Fibroblast of upper back skin (primary cell): Measurements from ENCODE around the gene MYO1H.
A peak's percentile ranks its signal among the peaks of the same experiment; 100 is the strongest.
"Not testable (repeated sequence)": the region's sequence is repeated elsewhere in the genome, so short reads cannot be mapped to it uniquely, and the experiment has no call there.

Experiments
- DNase-seq: peaks from one replicate; pipeline ENCODE4 v3.0.0-alpha.2; 2013

The MYO1H gene

DNA sequence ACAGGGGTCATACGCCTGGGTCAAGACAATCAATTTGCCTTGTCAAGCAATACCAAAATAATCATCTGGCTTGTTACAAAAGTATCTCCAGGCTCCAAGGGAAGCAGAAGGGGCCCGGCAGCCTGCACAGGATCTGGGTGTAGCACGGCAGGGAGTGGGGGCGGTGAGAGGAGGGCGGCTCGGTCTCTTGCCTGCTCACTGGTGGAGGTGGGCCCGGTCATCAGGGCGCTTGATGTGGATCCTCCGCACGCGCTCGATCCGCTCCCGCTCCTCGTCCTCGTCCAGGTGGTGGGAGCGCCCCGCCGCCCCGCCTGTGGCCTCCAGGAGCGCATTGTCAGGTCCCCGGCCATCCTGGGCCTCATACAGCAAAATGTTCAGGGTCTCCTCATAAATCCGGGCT is 103.7 kb downstream of the MYO1H start:
- DNase-seq: no peak

DNA sequence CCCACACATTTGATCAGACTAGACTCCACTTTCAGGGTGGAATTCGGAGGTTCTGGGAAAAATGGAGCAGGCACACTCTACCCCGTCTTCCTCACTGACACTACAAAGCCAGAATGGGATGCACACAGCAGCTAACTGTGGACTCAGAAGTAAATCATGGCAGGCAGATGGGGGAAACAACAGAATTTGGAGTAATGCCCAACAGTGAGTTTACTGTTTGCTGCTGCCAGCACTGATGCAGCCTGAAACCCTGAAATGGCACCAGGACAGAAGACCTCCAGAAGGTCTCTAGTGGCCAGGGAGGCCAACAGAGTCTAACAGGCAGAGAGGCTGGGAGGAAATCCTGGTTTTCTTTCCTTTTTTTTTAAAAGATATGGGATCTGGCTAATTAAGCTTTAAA is 104.8 kb downstream of the MYO1H start:
- DNase-seq: no peak

DNA sequence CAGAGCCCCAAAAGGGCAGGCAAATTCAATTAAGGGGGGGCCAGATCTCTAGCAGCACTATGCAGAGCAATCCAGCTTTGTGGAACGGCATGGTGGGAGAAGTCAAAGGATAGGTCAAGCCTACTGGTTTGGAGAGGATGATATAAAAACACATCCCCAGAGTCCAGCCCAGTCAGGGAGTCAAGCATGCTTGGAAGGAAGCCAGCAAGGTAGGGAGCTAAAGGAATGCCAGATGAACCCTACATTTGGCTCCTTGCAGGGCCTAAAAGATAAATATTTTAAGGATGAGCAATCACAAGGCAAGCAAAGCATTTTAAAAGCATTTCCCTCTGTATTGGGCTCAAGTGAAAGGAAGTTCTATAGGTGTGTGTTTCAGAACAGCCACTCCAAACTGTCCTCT is 108.0 kb downstream of the MYO1H start:
- peak; percentile 46 for DNase-seq

DNA sequence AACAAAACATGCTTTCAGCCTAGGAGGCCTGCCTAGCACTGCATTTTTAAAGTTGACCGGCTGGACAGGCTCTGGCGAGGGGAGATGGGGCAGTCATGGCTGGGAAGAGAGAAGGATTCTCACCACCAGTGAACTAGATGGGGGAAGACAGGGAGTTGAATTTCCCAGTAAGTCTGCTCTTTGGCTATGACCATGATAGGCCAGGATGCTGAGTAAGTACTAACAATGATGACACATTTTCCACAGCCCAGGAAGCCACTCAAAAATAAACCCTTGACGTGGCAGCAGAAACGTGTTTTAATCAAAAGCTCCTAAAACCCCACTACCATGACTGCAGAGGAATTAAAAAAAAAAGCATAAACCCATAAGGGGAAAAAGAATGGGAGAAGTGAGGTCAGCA is 110.4 kb downstream of the MYO1H start:
- DNase-seq: peak; percentile 64

DNA sequence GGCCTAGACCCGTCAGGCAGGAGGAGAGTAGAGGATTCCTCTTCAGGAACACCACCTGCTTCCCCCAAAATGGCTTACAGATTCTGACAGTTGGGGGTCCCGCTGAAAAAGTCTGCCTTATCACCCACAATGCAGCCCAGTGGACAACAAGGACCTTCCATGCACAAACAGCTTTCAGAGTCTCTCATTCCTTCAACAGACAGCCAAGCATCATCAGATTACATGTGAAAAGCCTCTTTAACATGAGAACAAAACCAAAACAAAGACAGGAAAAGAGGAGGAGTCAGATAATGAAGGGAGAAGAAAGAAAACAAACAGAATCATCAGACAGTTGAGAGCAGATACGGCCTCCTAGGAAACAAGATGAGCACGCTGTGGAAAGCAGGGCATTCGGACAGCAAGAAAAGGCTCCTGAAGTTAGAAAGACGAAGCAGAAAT is 111.1 kb downstream of the MYO1H start:
- DNase-seq: no peak

DNA sequence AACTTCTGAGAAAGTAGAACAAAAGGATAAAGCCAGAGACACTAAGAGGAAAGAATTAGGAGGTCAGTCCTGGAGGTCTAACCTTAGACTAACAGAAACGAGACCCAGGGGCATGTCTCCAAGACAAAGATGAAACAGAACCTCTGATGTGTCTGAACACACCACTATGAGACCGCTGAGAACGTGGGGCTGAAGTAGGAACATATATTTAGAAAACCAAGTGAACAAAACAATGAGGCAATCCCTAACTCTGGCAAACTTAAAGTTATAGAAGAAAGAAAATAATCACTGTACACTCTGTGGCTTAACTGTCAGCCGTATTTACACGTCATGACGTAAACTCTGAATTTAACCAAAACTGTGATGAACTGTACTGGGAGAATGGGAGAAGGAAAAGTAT is 111.5 kb downstream of the MYO1H start:
- no peak for DNase-seq

DNA sequence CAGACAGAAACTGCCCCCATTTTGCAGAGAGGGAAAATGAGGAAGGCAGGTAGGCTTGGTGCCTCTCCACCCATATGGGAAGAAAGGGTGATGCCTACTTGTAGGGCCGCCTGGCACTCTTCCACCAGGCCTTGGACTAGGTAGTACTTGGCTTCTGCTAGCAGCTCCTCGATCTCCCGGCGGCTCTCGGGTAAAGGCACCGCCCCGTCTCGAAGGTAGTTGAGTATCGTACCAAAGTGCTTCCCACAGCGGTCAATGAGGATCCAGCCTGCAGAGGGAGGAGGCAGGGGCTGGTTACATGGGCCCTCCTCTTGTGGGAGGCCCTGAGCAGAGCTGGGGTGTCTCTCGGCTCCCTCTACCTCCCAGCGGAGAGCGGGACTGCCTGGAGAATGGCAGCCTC is 112.8 kb downstream of the MYO1H start:
- no peak for DNase-seq

DNA sequence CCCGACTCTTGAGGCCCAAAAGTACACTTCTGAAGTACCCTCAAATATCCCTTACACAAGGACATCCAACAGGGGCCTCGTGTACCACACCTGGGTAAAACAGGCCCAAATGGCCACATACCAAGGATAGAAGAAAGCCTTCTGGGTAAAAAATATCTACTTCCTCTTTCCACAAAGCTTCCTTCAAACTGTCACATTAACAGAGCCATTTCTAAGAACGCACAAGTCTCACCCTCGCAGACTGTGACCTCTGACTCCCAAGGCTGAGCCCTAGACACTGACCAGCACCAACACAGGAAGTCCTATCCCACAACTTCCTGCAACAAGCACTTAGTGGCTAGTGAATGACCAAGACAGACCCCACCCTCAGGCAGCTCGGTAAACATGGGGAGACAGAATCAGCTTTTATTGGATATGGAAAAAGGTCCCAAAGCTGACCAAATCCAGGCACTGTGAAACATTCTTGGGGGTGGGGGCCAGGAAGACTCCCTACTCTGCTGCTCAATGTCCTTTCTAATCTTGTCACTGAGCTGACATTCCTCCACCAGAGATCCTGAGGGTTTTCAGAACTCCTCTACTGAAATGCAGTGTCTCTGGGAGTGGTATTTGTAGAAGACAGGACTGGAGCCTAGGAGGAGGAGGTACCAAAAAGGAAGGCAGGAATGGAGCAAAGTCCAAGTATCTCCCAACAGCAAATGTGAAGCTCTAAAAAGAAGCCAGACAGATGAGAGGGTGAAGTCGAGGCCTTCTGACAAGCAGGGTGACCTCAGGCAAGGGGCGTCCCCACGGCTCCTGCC is 113.5 kb downstream of the MYO1H start:
- DNase-seq: no peak

DNA sequence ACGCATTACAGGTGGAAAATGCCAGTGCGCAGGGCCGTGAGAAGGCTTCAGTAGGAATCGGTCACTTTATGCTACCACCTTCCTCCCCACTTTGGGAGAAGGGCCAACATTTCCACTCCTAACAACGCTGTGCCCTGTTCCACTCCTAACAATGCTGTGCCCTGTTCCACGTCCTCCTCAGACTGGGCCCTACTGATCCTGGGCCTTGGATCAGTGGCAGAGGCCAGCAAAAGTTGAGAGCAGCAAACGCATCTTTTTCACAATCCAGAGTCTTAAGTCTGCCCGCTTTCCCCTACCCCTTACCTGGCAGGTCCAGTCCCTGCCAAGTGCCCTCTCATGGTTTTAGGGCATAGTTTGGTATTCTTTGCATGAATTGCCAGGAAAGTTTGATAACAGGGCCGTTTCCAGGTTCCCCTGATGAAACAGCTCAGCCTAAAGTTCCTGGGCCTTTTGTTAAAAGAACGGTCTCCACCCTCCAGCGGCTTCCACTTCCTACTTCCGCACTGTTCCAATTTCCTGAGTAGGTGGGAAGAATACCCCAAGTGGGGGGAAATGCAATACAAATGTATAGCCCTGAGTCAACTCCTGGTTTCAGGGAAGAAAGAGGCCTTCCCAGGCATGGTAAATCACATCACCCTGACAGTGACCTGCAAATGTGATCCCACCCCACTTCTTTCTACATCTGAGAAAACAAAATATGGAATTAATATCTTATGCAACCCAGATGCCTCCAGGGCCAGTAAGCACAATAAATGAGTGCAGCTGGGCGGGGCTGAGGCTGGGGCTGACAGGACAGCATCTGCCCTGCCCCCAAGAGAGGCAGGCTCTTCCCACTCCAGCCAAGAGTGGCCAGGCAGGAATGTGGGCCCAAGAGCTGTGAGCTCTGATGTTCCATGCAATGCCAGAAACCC is 114.4 kb downstream of the MYO1H start:
- peak; percentile 99 for DNase-seq

DNA sequence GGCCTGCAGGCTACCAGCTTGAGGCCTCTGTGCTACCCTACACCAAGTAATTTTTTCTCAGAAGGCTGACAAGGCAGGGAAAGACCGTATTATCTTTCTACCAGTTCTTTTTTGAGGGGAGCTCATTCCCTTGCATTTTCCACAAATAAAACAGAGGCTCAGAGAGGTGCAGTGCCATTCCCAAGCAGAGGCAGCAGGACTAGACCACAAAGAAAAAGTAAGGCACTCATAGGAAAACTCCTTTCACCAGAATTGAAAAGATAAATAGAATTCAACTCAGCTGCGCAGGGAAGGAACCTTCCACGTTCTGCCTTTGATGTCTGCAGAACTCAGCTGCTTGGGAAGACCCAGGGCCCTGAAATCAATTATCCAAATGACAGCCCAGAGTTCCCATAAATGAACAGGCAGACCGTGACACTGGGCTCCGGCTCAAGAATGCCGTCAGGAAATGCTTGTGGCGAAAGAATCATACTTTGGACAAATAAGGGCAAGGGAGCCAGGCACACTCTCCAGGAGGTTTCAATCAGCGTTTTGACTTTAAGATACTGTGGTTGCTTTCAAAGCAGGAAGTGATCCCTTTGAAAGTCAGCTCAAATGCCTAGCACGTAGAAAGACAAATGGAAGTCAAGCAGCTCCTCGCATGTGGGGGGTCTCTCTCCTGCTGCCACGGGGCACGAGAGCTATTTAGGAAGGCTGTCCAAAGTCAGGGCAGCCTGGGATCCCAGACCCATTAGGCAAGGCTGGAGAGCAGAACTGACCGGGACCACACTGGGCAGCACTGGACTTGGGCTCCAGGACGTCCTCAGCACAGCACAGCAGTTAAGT is 115.4 kb downstream of the MYO1H start:
- peak; percentile 100 for DNase-seq

DNA sequence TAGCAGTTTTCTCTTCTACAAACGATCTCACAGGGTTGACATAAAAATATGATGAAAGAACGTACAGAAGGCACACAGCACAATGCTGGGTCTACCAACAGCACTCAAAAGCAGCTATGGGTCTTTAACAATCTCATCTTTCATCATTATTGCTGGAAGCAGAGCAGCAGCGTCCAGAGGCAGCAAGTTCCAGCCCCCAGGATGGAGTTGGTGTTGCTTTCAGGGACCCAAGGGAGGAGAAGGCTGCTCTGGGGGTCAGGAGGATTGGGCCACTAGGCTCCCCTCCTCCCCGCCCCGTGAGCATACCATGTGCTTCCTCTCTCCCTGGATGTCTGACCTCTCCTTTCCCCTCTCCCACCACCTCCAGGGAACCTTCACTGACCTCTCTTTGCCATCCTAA is 116.1 kb downstream of the MYO1H start:
- DNase-seq: peak; percentile 59

DNA sequence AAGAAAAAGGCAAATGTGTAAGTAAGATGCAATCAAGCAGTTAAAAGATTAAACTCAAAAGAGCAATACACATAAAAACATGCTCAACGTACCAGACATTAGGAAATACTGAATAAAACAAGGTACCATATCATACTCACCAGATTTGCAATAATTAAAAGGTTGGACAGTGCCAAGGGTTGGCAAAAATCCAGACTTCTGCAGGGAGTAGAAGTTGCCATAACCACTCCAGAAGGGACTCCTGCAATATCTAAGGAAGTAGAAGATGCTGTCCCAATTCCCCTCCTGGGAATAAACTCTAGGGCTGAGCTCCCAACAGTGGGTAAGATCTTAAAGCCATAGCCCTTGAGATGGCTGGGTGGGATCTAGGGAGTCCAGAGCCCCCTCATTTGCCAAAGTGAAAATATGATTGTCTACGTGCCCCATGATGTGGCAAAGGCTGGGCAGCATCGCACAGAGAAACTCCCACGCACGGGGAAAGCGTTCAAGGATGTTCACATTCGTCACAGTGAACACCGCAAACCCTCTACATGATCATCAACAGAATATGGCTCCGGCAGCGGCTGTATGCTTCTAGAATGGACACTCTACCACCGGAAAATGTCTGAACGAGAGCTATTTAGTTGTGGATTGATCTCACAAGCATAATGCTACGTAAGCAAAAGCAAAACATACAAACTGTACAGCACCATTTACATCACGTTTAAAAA is 117.1 kb downstream of the MYO1H start:
- no peak for DNase-seq

DNA sequence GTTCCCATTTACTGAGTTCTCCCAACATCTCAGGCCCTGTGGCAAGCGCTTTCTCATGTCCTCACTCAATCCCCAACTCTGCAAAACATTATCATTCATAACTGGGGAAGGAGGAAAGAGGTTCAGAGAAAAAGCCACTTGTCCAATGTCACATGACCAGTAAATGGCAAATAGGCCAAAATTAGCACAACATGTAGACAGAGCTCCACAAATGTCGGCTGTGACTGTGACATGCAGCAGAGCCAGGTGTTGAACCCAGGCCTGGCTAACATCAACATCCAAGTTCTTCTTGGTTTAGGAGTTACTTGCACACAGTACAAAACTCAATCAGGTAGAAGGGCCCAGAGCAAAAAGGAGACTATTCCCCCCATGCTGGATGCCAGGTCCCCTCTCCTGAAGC is 118.6 kb downstream of the MYO1H start:
- DNase-seq: no peak

DNA sequence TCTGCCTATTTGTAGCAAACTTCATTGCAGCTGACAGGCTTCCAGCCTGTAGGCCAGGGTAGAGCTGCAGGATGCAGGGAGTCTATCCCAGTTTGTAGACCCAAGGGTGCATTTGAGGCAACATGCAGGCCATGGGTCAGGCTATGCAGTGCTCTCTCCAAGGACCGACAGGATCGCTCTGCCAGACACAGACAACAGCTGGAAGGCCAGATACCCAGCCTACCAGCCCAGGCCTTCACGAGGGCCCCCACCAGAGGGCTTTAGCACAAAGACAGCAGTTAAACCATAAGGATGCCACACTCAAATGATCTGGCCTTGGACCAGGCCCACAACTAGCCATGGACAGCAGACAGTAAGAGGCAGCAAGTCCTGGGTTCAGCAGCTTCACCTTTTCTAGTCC is 119.1 kb downstream of the MYO1H start:
- no peak for DNase-seq

DNA sequence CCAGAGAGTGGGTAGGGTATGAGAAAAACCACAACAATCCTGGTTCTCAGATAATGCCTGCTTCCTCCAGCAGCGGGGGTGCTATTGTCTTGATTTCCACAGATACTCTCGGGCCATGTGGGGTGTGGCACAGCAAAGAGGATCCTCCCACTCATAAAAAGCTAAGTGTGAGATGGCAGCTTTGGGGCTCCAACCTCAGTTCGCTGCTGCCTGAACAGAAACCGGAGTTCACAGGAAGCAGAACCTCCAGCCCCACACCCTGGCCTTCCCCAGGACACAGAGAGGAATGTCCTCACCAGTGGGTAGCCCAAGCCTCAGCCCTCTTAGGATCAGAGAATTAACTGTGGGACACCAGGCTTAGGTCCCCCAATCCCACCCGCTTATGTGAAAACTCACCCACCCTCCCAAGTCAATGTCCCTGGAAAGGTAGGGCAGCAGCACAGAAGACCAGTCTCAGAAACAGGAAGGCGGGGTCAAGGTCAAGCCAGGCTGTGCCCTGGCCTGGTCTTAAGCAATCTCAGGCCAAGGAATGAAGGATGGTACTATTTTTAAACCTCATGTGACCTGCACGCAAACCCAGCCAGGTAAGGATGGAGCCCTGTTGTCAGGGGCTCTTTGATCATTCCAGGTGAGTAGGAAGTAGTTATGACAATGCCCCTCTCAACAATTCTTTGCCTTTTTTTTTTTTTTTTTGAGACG is 120.4 kb downstream of the MYO1H start:
- DNase-seq: no peak

DNA sequence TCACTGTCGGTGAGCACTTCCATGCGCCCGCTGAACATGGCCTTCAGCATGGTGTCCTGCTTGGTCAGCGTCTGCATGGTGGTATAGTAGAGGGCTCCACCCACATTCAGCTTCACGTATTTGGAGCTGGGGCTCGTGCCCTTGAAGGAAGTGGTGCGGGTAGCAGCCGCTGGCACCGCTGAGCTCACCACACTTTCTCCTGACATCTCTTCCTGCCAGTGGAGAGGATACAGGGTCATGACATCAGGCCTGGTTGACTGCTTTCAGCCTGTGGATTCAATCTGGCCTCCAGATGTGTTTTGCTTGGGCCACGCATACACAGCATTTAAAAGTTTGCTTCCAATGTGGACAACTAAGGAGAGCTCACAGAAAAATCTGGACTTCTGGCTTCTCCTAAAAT is 121.8 kb downstream of the MYO1H start:
- no peak for DNase-seq

DNA sequence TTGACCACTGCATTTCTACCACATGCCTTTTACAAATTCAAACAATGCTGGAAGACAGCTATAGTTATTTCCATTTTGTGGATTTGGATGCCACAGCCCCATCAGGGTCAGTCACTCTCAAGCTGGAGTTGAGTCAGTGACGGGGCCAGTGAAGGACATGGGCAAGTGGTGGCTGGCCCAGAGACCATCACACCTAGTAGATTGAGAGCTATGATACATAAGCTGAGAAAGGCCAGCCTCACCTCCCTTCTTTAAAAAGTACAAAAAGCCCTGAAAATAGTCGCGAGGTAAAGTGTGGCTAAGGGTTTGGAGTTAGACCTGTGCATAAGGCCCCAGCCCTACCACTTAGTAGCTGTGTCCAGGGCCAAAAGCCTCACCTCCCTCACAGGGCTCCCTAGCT is 125.3 kb downstream of the MYO1H start:
- DNase-seq: no peak

DNA sequence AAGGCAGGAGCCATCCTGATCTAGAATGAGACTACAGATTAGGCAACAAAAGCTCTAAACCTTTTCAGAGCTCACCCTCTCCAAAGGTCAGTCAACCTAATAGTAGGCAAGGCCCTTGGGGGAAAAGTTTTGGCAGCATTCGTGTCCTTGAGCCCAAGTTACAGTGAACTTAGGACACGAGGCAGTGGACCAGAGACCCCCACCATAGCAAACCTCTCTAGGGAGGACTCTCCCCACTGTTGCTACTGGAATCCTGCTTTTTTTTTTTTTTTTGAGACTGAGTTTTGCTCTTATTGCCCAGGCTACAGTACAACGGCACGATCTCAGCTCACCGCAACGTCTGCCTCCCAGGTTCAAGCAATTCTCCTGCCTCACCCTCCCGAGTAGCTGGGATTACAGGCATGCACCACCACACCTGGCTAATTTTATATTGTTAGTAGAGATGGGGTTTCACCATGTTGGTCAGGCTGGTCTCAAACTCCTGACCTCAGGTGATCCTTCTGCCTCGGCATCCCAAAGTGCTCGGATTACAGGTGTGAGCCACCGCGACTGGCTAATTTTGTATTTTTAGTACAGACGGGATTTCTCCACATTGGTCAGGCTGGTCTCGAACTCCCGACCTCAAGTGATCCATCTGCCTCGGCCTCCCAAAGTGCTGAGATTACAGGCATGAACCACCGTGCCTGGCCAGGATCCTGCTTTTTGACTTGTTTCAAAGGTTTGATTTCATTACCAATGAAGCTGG is 126.0 kb downstream of the MYO1H start:
- DNase-seq: not testable (repeated sequence)

DNA sequence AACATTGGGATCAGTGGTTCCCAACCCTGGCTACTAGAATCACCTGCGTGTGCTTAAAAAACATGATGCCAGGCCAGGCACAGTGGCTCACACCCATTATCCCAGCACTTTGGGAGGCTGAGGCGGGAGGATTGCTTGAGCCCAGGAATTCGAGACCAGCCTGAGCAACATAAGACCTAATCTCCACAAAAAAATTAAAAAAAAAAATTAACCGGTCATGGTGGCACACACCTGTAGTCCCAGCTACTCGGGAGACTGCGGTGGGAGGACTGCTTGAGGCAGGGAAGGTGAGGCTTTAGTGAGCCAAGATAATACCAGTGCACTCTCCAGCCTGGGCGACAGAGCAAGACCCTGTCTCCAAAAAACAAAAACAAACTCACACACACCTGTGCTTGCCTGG is 127.4 kb downstream of the MYO1H start:
- DNase-seq: no peak

DNA sequence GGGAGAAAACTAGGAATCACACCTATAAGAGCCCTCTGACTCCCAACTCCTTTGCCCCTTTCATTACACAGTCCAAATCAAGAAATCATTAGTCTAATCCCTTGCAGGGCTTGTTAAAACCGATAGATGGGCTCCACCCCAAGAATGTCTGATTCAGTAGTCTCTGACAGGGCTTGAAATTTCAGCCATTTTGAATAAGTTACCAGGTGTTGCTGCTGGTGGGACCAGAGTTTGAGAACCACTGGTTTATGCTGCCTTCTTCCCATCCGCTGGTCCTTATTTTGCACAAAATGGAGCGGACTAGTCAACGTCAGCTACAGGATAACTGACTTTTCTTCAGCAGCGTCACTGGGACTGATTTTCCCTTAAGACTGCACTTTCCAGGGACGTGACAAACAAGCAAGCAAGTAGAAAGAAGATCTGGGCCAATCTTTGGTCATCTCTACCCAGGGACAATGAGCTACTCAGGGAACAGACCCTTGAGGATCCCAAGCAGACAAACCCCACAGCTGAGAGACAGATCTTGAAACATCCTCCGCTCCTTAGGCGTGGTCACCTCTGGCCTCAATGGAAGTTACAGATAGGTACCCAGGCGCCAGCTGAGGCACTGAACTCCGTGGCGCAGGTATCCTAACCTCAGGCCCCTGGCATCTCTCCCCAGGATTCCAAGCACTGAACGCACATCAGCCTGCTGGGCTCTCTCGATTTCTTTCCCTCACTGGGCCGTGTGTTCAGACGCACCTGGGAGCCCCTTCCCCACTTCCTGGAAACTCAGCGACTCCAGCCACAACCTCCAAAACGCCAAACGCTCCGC is 128.5 kb downstream of the MYO1H start:
- no peak for DNase-seq
